Stimulated activated CD4-positive, alpha-beta T cell treated with anti-CD3 and anti-CD28 coated beads, TNF-alpha, amount 100 ng/mL, for 24 hours (primary cell): ENCODE data around the gene FSTL4.
"Not testable (repeated sequence)": the region's sequence is repeated elsewhere in the genome, so short reads cannot be mapped to it uniquely, and the experiment has no call there.

Experiments
- DNase-seq, 3 experiments: peaks; one replicate each; pipeline ENCODE4 v3.0.0-alpha.2; 2020; ENCODE audit warnings: low read depth in 3 of 3

The FSTL4 gene

GRCh38 chr5:133552925-133553525 is 59.3 kb downstream of the FSTL4 start:
- DNase-seq: peak; percentile 27 to 51 (median 28)

GRCh38 chr5:133546500-133546899 is 65.8 kb downstream of the FSTL4 start:
- DNase-seq: no peak

- no peak for DNase-seq
Measured at GRCh38 chr5:133544346-133544745, 68.0 kb downstream of the FSTL4 start.

GRCh38 chr5:133539818-133540217 is 72.5 kb downstream of the FSTL4 start:
- no peak for DNase-seq

GRCh38 chr5:133538718-133539117 is 73.6 kb downstream of the FSTL4 start:
- DNase-seq: no peak

GRCh38 chr5:133535241-133535929 is 77.0 kb downstream of the FSTL4 start:
- DNase-seq: not testable (repeated sequence)

GRCh38 chr5:133534566-133534965 is 77.8 kb downstream of the FSTL4 start:
- DNase-seq: no peak

GRCh38 chr5:133533541-133533940 is 78.8 kb downstream of the FSTL4 start:
- DNase-seq: no peak

- no peak for DNase-seq
Measured at GRCh38 chr5:133531594-133531993, 80.7 kb downstream of the FSTL4 start.

GRCh38 chr5:133531178-133531577 is 81.2 kb downstream of the FSTL4 start:
- no peak for DNase-seq

- DNase-seq: no peak
Measured at GRCh38 chr5:133530270-133530669, 82.1 kb downstream of the FSTL4 start.

- no peak for DNase-seq
Measured at GRCh38 chr5:133528841-133529240, 83.5 kb downstream of the FSTL4 start.

GRCh38 chr5:133527311-133527710 is 85.0 kb downstream of the FSTL4 start:
- no peak for DNase-seq

- DNase-seq: no peak
Measured at GRCh38 chr5:133526368-133526767, 86.0 kb downstream of the FSTL4 start.

GRCh38 chr5:133525126-133525525 is 87.2 kb downstream of the FSTL4 start:
- no peak for DNase-seq

GRCh38 chr5:133524666-133525065 is 87.7 kb downstream of the FSTL4 start:
- no peak for DNase-seq

- no peak for DNase-seq
Measured at GRCh38 chr5:133523961-133524586, 88.3 kb downstream of the FSTL4 start.

GRCh38 chr5:133523013-133523658 is 89.2 kb downstream of the FSTL4 start:
- no peak for DNase-seq

GRCh38 chr5:133521801-133522200 is 90.5 kb downstream of the FSTL4 start:
- no peak for DNase-seq

GRCh38 chr5:133520991-133521706 is 91.2 kb downstream of the FSTL4 start:
- no peak for DNase-seq

GRCh38 chr5:133520062-133520461 is 92.3 kb downstream of the FSTL4 start:
- no peak for DNase-seq

- no peak for DNase-seq
Measured at GRCh38 chr5:133519191-133519590, 93.2 kb downstream of the FSTL4 start.
